Measurements from ENCODE around the gene SPANXA1.
"Not testable (repeated sequence)": the region's sequence is repeated elsewhere in the genome, so short reads cannot be mapped to it uniquely, and the experiment has no call there.

SPANXA1 gene, protein sequence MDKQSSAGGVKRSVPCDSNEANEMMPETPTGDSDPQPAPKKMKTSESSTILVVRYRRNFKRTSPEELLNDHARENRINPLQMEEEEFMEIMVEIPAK

GRCh38 chrX:141584638-141585037, at the start of gene SPANXA1:
SPANXA1 (minus strand) TSS chrX:141584738; CDS start chrX:141584678, 60 bp downstream.
- not testable (repeated sequence) for DNase-seq (ENCODE audit: low read depth in 2 of 3, low spot score in 1 of 3)

DNA sequence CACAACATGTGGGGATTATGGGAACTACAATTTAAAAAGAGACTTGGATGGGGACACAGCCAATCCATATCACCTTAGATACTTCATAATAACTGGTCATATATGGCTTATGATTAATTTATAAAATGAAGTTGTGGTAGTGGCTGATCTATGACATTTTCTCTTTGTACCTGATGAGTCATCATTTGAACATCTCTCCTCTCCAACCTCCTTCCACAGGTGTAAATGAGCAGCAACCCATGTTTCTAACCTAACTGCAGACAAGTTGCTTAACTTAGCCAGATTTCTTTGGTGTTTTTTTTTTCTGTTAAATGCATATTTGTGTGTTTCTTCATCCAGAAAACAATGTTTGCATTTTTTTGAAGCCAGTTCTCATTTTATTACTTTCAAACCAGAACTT, 47.6 kb upstream of the SPANXA1 start:
- no peak for DNase-seq (ENCODE audit: low read depth in 2 of 3, low spot score in 1 of 3)

GRCh38 chrX:141619336-141619735, 34.8 kb upstream of the SPANXA1 start:
- DNase-seq (ENCODE audit: low read depth in 2 of 3, low spot score in 1 of 3): no peak

- DNase-seq (ENCODE audit: low read depth in 2 of 3, low spot score in 1 of 3): no peak
These were observed 24.6 kb upstream of the SPANXA1 start for GRCh38 chrX:141609111-141609510.

DNA sequence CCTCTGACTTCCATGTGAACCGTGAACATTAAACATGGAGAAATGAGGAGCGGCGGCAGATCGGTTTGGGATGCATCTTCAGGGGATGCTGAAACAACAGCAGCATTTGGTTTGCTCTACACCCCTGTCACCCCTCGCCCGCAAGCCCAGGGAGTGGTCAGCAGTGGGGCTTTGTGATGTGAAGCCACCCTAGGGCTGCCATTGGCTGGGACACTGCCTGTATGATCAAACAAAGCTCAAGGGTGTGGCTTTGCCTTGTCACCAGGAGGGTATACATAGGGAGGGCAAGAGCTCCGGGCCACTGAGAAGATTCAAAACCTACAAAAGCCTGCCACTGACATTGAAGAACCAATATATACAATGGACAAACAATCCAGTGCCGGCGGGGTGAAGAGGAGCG, 4.9 kb upstream of the SPANXA1 start, which contains the start of gene SPANXA2:
SPANXA2 (plus strand) TSS at position 301 of the 400 bp plus-strand sequence; CDS start at position 361, 60 bp downstream.
- not testable (repeated sequence) for DNase-seq (ENCODE audit: low read depth in 2 of 3, low spot score in 1 of 3)

DNA sequence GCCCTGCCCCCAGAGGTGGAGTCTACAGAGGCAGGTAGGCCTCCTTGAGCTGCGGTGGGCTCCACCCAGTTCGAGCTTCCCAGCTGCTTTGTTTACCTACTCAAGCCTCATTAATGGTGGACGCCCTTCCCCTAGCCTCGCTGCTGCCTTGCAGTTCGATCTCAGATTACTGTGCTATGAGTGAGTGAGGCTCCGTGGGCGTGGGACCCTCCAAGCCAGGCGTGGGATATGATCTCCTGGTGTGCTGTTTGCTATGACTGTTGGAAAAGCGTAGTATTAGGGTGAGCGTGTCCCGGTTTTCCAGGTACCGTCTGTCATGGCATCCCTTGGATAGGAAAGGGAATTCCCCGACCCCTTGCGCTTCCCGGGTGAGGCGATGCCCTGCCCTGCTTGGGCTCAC, 42.0 kb downstream of the SPANXA1 start:
- not testable (repeated sequence) for DNase-seq (ENCODE audit: low read depth in 2 of 3, low spot score in 1 of 3)
